HG02938 (cell line): ENCODE measurements around the gene NCOR1.
"Not testable (repeated sequence)": the region's sequence is repeated elsewhere in the genome, so short reads cannot be mapped to it uniquely, and the experiment has no call there.

ENCODE experiments used
- ATAC-seq: cut with Tn5 transposase; IDR thresholded peaks from one replicate; pipeline ENCODE4 v1.9.1; 2021; ENCODE audit warnings: mild to moderate bottlenecking, moderate library complexity; ENCODE audit not compliant: unreplicated experiment

NCOR1 gene

DNA sequence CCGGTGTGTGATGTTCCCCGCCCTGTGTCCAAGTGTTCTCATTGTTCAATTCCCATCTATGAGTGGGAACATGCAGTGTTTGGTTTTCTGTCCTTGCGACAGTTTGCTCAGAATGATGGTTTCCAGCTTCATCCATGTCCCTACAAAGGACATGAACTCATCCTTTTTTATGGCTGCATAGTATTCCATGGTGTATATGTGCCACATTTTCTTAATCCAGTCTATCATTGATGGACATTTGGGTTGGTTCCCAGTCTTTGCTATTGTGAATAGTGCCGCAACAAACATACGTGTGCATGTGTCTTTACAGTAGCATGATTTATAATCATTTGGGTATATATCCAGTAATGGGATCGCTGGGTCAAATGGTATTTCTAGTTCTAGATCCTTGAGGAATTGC is 63.0 kb downstream of the NCOR1 start:
- ATAC-seq = not testable (repeated sequence)

- ATAC-seq = no peak
Measured at GRCh38 chr17:16150251-16150856, 65.0 kb downstream of the NCOR1 start.

- ATAC-seq = no peak
Measured at GRCh38 chr17:16148596-16148995, 66.7 kb downstream of the NCOR1 start.

DNA sequence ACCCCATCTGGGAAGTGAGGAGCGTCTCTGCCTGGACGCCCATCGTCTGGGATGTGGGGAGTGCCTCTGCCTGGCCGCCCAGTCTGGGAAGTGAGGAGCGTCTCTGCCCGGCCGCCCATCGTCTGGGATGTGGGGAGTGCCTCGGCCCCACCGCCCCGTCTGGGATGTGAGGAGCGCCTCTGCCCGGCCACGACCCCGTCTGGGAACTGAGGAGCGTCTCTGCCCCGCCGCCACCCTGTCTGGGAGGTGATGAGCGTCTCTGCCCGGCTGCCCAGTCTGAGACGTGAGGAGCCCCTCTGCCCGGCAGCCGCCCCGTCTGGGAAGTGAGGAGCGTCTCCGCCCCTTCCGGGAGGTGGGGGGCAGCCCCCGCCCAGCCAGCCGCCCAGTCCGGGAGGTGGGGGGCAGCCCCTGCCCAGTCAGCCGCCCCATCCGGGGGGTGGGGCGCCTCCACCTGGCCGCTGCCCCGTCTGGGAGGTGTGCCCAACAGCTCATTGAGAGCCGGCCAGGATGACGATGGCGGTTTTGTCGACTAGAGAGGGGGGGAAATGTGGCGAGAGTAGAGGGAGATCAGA is 69.9 kb downstream of the NCOR1 start:
- not testable (repeated sequence) for ATAC-seq

DNA sequence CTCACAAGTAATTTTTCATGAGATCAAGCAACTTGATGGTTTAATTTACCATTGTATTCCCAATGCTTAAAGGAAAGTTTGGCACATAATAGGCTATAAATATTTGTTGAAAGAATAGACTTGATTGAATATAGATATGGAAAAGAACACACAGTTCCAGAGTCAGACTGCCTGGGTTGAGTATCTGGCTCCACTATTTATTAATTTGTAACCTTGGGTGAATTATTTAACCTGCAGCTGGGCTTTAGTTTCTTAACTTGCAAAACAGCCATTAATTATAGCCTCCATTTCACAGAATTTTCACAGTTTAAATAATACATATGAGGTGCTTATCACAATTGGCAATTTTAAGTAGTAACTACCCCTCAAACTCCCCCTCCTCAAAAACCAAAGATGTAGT is 73.6 kb downstream of the NCOR1 start:
- no peak for ATAC-seq

DNA sequence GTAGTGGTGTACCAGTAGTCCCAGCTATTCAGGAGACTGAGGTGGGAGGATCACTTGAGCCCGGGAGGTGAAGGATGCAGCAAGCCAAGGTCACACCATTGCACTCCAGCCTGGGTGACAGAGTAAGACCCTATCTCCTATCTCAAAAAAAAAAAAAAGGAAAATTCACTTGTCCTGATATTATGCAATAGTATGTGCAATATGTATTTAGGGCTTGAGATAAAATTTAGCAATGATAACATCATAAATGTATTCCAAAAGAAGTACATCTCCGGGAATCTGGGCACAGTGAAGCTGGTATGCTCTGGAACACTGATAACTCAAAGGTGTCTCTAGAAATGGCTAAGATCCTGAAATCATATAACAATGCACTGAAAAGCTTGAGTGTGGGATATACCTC is 74.5 kb downstream of the NCOR1 start:
- no peak for ATAC-seq

GRCh38 chr17:16135461-16135860 is 79.9 kb downstream of the NCOR1 start:
- ATAC-seq = no peak

GRCh38 chr17:16131593-16131992 is 83.7 kb downstream of the NCOR1 start:
- no peak for ATAC-seq

- no peak for ATAC-seq
Measured at GRCh38 chr17:16129441-16130205, 85.7 kb downstream of the NCOR1 start.

- no peak for ATAC-seq
Measured at GRCh38 chr17:16123531-16123930, 91.8 kb downstream of the NCOR1 start.

DNA sequence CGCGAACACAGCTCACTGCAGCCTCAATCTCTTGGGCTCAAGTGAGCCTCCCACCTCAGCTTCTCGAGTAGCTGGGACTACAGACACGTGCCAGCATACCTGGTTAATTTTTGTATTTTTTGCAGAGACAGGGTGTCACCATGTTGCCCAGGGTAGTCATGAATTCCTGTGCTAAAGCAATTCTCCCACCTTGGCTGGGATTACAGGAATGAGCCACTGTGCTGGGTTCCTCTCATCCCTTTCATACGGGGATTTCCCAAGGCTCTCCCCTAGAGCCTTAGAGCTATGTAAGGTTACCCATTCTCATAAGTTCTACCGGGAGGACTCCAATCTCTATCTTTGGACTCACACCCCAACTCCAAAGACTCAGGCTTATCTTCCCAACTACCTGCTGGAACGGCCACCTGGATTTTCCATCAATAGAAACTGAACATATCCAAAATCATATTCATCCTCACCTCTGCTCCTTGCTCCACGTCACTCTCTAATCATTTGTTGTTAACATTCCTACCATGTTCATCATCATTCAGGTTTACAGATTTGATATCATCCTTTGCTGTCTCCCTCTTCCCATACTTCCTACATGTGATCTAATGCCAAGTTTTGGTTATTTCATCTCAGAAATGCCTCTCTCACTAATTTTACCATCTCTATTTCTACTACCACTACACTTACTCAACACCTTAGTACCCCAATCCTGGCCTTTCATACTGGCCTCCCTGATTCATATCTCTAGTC is 92.5 kb downstream of the NCOR1 start:
- no peak for ATAC-seq

DNA sequence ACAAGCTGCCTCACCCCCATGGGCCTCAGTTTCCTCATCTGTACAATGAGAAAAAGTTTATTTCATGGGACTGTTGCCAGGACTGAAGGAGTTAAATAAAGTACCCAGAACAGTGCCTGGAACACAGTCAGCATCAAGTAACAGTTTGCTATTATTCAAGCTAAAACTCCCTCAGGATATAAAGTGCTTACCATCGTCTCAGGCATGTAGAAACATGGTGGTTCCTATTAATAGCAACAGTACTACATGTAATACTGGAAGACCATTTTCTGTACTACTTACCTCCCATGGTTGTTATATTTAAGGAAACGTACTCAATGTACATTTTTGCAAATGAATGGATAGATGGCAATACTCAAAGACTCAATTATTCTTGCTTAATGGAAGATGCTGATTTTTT is 93.4 kb downstream of the NCOR1 start:
- ATAC-seq = no peak

DNA sequence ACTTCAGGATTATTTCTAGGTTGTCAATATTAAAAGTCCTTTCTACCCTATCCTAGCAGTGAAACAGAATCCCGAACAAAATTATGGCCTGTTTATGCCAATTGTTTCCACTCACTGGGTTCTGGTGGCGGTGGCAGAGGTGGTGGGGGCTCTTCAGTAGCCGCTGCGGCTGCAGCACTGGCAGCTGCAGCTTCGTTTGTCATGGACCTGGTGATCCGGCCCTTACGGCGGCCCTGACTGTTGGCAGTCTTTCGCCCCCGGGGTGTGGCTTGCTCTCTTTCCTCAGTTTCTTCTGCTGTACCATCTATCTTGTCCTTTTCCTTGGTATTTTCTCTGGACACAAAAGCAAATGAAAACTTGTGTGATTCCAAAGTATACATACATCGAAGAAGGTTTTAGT is 94.4 kb downstream of the NCOR1 start:
- ATAC-seq = no peak

- ATAC-seq = no peak
Measured at GRCh38 chr17:16117149-16117548, 98.2 kb downstream of the NCOR1 start.

GRCh38 chr17:16115077-16115698 is 100.1 kb downstream of the NCOR1 start:
- not testable (repeated sequence) for ATAC-seq

DNA sequence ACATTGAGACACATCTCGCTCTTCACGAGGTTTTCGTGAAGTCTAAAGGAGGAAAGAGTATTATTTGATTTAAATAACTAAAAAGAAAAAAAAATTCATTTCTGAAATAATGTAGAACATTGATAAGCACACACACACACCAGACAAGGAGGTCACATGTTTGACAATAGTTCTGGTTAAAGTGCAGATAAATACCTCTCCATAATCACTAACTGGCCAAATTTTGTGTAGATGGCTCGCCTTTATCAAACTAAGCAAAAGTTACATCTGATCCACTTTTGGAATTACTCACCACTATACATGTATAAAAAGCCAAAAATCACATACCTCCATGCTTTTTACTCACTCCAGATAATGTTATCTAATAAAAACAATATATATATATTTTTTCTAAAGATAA is 106.5 kb downstream of the NCOR1 start:
- no peak for ATAC-seq

- ATAC-seq = no peak
Measured at GRCh38 chr17:16108386-16108785, 106.9 kb downstream of the NCOR1 start.

GRCh38 chr17:16107165-16107770 is 108.1 kb downstream of the NCOR1 start:
- no peak for ATAC-seq

DNA sequence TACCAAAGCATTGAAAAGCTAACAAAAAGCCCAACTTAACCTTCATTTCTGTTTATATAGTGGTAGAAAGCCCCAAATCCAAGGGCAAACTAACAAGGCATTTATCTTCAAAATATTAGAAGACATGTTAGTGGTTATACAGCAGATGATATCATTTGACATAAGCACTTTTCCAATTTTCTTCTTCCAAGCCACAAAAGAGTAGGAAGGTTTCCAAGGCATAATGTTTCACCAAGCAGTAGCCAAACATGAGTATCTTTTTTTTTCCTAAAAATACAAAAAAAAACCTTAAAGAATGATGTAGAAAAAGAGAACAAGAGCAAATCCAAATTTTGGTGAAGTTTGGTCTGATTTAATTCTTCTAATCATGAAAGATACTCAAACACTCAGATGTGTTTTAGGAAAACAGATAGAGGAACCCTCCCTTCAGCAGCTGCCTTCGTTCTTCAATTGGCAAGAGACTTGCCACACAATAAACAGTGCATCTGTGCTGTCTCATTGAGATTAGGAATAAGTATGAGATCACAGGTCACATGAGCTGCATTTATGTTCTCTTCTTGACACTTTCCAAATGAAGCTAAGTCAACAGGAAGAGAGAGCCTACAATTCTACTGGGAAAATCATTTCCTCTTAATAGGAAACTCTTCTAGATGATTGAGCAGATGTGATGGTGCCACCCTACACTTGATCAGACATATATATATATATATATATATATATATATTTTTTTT is 109.0 kb downstream of the NCOR1 start:
- no peak for ATAC-seq

DNA sequence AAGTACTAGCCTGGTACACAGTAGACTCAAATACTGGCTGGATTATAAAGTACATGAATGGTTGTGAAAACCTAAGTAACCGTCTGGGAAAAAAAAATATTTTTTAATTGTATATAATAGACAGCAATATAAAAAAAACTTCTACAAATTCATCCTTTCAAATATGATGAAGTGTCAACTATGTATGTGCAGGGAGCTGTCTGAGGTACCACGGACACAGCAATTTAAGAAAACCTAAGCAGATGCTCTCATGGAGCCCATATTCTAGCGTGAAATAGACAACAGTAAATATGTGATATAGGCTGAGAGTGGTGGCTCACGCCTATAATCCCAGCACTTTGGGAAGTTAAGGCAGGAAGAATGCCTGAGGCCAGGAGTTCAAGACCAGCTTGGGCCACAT is 111.1 kb downstream of the NCOR1 start:
- ATAC-seq = no peak
